Right renal cortex interstitium (tissue), 3 donors: ENCODE data around the gene UBE2D2. TPM values are rescaled to one million over a fixed set of nuclear protein-coding genes. Genes with fewer than 3 reads are reported as not detected.

ENCODE experiments used
- DNase-seq, 3 donors: peaks; one replicate each; pipeline ENCODE4 v3.0.0-alpha.2; 2013; ENCODE audit warnings: low read depth in 3 of 3, low spot score in 2 of 3
- polyA plus RNA-seq, 3 donors: library from polyadenylated mRNA; unstranded; fragments of 120-200 nt; gene quantifications; one replicate each; pipeline ENCODE4 v1.2.1, GENCODE V29; 2013; ENCODE audit not compliant: insufficient read length in 3 of 3

UBE2D2 gene
- polyA plus RNA-seq, 3 donors = 175 to 188 (median 176) TPM

DNA sequence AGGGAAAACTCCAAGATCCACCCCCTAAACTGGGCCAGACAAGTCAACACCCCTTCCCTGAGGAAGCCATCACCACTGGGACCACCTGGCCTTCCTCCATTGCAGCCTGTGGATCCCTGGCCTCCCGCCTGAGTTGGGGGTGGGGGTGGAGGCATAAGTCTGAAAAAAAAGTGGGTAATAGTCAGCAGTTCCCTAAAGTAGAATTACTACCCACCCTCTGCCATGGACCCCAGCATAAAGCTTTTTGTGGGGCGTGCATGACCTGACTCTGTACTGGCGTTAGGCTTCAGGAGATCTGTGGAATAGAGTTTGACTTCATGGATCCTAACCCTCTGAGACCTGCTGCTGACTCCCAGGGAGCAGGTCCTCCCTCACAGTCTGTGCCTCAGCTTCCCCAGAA lies 85.0 kb downstream of the UBE2D2 start:
- no peak for DNase-seq

DNA sequence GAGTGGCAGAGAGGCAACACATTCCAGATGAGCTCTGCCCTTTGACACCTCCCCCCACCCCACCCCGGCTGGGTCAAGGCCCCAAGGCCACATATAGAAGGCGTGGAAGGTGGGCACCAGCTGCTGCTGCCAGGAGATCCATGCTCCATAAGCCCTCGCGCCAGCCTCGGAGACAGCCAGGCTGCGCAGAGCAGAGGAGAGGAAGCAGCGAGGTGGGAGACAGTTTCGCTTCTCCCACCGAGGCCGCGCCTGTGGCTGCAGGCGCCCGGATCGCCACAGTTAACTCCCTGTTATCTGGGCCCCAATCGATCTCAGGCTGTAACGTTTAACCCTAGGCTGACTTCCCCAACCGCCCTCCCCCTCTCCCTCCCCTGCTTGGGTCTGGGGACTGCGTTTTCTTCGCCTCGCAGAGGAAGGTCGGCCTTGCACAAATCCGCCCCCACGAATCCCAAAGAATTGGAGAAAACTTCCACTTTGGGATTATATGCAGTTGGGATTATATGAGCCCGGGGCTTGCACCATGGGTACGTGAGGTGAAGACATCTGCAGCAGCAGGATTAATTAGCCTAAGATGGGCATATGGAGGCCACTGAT lies 85.9 kb downstream of the UBE2D2 start:
- no peak for DNase-seq

DNA sequence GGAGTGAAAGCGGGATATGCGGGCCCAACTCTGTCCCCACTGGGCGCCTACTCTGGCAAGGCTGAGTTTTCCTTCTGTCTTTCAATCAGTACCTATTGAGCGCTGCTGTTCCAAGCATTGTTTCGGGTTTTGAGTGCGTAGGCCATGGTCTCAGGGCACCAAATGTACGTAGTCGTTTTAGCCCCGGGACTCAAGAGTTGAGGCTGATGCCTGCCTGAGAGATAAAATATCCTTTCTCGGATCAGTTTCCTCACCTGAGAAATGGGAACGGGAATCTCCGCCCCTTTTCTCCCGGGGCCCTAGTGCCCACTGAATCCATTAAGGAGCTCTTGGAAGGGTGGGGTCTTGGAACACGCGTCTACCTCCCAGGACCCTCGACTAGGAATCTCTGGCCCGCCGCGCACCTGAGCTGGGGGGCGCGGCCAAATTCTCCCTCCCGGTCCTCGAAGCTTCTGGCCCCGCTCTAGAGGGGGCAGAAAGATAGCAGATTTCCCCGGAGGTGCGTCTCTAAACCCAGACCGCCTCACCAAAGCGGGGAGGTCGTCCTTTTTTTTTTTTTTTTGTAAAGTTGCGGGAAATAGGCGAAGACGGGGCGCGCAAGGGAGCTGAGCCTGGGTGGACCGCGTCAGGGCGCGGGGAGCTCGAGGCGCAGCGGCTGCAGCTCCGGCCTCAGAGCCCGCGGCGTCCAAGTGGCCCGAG lies 86.5 kb downstream of the UBE2D2 start:
- DNase-seq = no peak

DNA sequence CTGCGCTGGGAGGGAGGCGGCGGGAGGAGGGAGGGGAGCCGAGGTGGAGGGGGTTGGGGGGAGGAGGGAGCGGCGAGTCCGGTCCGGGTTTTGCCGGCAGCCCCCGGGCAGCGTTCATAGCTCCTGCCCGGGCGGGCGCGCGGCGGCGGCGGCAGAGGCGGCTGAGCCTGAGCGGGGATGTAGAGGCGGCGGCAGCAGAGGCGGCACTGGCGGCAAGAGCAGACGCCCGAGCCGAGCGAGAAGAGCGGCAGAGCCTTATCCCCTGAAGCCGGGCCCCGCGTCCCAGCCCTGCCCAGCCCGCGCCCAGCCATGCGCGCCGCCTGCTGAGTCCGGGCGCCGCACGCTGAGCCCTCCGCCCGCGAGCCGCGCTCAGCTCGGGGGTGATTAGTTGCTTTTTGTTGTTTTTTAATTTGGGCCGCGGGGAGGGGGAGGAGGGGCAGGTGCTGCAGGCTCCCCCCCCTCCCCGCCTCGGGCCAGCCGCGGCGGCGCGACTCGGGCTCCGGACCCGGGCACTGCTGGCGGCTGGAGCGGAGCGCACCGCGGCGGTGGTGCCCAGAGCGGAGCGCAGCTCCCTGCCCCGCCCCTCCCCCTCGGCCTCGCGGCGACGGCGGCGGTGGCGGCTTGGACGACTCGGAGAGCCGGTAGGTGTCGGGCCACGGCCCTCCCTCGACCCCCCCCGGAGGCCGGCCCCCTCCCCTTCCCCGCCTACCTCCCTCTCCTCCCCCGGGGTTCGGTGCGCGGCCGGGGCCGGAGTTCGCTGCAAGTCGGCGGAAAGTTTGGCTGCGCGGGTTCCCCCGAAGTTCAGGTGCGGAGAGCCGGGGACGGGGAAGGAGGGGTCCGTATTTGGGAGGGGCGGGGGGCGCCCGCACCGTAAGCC lies 87.3 kb downstream of the UBE2D2 start, which contains the start of gene CXXC5:
Gene CXXC5, plus strand, starts transcription at position 145 of the 877 bp plus-strand sequence. CDS start 32,175 bp downstream, outside the sequence.
- DNase-seq = no peak

DNA sequence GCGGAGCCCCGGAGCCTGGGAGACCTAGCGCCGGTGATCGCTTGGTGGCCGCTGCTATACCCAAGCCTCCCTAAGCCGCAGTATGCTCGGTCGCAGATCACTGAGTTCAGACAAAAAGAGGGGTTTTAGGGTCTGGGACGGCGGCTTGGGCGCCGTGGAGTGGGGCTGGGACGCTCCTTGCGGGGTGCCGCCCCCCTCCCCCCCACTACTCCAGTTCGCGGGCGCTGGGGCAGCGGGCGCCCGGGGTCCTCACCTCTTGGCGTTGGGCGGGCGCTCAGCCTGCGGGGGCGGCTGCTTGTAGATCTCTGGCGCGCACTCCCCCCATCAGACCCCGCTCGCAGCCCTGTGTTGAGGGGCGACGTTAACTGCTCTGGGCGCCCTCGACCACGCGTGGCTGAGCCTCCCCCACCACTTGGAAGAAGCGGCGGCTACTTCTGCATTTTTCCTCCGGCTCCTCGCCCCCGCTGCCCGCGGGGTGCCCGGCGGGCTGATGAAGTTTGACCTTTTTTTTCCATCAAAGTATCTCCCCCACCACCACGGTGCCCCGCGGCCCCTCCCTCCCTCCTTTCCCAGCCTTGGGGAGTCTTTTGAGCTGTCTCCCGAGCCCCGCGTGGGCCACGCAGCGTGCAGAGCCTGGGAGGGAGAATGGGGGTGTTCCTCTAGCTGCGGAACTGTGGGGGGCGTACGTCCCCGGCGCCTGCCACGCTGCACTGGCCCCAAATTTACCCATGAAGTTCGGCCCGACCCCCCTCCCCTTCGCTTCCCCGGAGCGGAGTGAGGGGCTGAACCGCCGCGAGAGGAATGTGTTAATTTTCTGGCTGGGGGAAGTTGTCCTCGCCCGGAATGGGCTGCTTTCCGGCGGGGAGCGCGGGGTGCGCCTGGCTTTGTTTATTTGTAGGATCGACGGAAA lies 88.2 kb downstream of the UBE2D2 start:
- no peak for DNase-seq

DNA sequence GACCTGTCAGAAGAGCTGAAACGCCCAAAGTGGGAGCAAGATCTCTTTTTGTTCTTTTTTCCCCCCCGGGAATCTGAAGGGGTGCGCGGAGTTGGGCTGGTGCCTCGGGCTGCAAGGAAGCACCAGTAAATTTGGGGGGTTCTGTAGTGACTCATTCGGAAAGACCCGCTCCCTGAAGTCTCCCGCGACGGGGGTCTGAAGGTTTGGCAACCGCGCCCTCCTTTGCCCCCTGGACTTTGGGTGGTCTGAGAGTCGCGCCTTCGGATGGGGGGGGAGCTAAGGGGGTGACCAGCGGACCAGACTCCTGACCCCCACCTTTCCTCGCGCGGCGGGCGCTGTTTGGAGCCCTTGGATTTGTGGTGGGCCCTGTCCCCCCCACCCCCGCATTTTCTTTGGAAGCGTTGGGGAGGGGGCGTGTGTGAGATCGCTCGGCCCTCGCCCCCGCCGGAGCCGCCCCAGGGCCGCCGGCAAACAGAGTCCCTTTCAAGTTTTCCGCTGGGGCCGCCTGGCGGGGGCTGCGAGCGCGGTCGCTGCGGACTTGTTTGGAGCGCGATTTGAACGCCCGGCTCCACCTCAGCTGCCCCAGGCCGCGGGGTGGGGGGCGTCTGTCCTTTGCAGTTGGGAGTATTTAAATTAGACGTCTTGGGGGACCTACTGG lies 89.0 kb downstream of the UBE2D2 start:
- DNase-seq = no peak

DNA sequence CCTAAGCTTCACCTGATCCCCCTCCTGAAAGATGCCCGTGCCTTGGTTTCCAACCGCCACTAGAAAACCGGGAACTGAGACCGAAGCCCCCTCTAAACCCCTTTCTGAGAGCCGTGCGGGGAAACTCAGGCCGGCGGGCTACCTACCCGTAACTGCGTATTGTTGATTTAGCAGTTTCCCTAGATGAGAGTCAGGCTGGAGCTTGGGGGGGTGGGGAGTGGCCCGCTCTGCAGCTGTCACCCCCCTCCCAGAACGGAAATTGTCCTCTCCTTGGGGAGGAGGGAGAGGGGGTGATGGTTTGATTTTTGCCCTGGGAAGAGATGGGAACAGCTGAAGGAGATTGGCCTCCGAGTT lies 89.5 kb downstream of the UBE2D2 start:
- DNase-seq = no peak

DNA sequence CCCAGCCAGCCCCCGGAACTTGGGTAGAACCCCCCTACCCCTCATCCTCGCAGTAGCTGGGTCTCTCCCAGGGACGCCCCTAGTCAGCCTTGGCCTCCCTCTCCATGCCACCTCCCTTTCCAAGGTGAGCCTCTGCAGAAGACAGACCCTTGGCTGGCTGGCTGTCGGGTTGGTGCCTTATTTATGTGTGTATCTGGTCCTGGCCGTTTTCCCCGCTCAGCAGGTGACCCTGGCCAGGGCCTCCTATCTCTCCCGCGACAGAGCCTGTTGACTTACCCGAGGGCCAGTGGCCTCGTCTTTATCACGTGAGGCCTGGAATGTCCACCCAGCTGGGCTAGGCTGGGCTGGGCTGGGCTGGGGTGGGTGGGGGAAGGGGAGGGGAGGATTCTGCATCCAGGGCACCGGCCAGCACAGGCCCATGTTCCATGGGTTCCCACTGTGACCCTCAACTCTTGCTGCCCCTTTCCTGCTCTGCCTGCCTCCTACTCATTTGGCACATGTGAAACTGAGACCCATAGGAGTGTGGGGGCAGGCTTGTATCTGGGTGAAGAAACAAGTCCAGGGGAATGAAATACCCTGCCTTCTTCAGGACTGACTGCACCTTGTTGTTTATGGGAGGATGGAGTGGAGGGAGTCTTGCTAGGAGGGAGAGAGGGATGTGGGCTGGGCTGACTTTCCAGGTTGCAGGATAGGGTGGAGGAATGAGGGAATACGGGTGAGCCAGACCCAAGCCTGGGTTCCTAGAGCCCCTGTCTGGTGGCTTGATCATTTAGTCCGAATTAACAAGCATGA lies 90.1 kb downstream of the UBE2D2 start:
- no peak for DNase-seq

DNA sequence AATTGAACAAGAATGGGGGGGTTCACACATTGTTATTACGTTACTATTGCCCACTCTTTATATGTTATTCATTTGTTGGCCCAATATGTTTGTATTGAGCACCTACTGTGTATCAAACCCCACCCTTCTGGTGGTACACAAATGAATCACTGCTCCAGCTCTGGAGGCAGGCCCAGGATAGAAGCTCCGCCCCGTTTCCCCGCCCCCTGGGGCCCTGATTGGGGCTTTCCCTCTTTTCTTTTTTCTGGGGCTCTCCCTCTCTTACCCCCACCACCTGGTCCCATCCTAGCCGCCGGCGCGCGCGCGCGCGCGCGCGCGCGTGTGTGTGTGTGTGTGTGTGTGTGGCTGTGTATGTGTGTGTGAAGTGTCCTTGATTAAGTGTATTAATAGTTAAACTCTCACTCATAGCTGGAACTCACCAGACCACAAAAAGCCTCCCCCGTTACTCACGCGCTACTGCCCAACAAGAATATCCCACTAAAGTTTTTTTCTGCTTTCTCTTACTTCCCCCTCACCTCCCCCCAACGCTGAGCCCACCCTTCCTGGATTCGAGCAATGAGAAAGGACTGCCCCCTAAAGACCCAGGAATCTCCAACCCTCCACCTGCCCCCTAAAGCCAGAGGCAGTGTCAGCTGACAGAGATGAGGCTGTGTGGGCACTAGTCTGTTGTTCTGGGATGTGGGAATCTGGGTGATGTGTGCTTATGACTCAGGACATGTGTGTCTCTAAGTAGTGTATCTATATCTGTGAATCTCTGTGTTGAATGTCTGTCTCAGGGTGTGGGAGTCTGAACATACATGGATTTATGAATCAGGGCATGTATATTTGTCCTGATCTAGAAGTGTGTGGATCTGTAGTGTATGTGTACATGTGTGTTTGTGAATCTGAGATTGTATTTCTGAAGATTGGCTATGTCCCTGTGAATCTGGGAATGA lies 91.0 kb downstream of the UBE2D2 start:
- no peak for DNase-seq

DNA sequence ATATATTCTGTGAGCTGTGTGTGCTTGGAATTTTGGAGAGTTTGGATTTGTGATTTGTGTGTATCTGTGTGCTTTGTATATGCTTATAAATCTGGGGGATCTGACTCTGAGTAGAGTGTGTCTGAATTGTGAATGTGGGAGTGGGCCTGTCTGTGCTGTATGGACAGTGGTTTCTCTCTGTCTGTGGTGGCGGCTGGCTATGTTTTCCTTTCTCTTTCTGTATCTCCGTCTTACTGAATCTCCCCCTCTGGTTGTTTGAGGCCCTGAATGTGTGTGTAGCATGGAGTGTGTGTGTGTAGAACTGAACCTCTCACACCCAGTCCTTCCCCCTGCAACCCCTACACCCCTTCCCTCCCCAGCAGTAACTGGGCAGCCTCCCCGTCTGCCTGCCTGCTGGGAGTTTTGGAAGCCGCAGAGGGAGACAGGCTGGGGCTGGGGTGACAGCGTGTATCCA lies 91.7 kb downstream of the UBE2D2 start:
- DNase-seq = no peak

DNA sequence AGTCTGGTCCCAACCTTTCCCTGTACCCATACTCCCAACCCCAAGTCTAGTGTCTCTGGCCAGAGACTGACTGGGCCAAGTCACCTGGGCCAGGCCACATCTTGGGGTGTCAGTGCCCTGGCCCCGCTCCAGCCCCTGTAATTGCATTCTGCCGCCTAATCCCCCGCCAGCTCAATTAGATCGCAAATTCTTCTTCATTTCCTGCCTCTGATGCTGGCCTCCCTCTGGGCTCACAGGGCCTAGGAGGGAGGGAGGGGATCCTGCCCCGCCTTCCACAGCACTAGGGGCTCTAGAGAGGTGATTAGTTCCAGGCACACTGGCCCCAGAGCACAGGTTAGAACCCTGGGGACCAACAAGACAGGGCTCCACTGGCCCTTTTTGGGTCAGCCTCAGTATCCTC lies 92.5 kb downstream of the UBE2D2 start:
- DNase-seq = no peak

DNA sequence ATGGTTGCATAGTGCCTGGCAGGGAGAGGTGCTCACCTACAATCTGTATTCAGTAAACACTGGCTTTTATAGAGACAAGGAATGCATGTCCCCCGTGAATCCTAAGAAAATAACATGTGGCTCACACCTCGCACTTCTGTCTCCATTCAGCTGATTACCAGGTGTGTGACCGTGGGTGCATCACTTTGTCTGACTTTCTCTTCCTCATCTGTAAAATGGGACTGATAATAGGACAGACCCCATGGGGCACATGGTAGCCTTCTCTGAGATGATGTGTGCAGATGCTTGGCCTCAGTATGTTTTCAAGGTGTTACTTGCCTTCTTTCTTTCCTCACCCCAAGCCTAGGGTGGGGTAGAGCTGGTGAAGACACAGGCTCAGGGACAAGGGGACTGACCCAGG lies 93.3 kb downstream of the UBE2D2 start:
- DNase-seq = no peak

DNA sequence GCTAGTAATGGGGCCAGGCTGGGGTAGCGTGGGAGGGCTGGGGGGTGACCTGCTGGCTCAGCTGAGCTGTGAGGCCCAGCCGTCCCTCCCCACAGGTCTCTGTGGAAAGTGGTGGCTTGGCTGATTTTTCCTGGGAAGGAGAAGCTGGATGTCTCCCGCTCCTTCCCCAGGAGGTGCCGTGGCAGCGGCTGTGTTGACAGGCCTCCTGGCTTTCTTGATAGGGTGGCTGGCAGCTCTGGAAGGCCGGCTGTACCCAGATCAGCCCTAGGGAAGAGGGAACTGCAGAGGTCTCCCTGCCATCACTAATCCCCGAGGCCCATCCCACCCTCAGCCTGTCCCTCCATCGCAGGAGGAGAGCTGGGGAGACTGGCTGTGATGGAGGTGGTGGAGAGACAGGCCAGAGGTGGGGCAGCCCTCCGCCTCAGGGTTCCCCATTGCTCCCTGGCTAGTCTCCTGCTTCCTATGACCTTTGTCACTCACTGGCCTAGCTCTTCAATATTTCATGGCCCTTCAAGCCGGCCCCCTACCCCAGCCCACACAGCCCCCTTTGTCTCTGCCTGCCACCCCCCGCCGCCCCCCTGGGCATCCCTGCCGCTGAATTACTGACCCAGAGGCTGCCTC lies 93.8 kb downstream of the UBE2D2 start:
- DNase-seq = no peak

DNA sequence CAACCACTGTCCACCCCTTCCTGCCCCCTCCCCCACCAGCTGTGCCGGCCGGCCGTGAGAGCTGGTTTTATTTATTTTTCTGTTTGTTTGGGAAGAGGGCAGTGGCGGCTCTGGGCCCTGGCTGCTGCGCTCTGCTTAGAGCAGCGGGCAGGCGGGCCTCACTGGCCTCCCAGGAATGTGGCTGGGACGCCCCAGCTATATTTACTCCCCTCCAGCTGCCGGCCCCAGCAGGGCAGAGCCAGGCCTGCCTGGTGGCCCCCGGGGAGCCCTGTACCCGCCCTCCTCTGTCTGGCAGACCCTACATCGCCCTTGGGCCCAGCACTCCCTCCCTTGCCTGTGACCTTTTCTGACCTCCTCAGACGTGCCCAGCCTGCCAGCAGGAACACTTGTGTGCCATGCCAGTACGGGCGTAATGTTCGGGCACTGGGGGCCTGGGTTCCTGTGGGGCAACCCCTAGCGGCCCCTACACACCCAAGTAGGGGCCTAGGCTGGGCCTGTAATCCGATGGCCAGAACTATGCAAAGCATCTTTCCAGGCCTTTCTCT lies 94.7 kb downstream of the UBE2D2 start:
- DNase-seq = no peak

DNA sequence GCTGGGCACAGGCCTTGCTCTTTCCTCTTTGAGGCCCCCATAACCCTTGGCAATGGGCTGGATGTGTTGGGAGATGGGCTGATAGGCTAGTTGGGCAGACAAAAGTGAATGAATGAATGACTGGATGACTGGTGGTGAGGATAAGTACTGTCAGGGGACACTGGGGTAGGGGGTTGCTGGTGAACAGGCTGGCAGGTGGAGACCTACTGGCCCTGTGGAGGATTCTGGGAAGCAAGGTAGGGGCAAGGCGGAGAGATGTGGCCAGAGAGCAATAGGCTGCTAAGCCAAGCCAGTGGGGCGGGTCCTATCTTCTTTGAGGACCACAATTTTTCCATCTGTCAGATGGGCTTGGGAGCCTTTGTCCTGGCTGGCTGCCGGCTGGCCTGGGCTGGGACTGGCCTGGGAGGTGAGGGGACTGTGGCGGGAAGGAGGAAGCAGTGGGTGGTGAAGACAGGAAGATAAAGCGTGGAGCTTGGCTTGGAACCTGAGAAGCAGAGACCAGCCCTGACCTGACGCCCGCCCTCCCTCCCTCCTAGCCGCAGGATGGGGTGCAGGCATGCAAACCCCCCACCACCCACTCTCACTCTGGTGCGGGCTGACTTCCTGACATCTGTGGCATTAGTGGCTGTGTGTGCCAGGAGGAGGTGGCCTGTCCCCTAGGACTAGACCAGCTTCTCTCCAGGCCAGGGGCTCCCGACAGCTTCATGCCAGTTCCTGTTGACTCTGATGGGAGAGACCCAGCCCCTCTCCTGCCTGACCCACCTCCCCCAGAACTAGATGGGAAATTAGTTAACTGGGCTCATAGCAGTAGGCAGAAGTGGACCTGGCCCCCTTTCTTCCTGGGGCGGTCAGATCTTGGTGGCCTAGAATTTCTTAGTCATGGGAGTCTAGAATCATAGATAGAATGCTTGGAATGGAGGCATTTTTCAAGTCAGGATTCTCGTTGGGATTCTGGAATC lies 96.5 kb downstream of the UBE2D2 start:
- no peak for DNase-seq

DNA sequence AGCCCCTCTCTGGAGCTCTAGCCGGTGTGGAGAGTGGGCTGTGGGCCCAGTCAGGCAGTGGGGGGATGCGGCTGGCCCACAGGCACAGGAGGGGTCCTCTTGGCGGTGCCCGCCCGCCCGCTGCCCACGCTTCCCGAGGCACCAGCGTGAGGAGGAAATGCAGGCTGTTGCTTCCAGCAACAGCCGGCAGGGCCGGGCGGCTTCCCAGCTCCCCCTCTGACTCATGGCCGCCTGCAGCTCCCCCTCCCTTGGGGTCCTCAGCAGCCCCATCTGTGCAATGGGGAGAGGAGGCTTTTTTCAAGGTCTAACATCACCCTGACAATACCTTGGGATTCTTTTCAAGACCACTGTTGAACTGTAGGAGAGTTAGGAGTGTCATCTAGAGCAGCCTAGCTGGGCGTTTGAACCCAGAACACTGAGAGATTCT lies 97.4 kb downstream of the UBE2D2 start:
- no peak for DNase-seq
